Measurements from ENCODE around the gene CENPT. TPM values are rescaled to one million over a fixed set of nuclear protein-coding genes. Genes with fewer than 3 reads are reported as not detected.

Gene CENPT
- total RNA-seq, 1 donor from 2014 or later = 36.2 TPM

- peaks cover 19% of the 10 kb centered on the region for H4K20me1 ChIP-seq (ENCODE audit: low read depth)
- no peaks in the 10 kb centered on the region for H3K9me3 ChIP-seq (ENCODE audit: low read depth)
- no peaks in the 10 kb centered on the region for H3K36me3 ChIP-seq
- no peaks in the 10 kb centered on the region for H3K27me3 Mint-ChIP-seq (ENCODE audit: insufficient read depth, low read depth)
- no peak overlapping the region for H3K27ac Mint-ChIP-seq
- no peak overlapping the region for H3K27ac ChIP-seq
- no peak overlapping the region for H3K4me3 Mint-ChIP-seq
- DNase-seq (ENCODE audit: low spot score) = no peak
- H3K9me3 Mint-ChIP-seq = peaks cover 4% of the 10 kb centered on the region
- H3K4me1 Mint-ChIP-seq = no peaks in the 10 kb centered on the region
- no peaks in the 10 kb centered on the region for H3F3A ChIP-seq (ENCODE audit: low read depth)
- peaks cover 70% of the 10 kb centered on the region for H3K79me2 ChIP-seq (ENCODE audit: low read depth)
- no peak overlapping the region for H3K4me3 ChIP-seq
- peaks cover 18% of the 10 kb centered on the region for H3K36me3 Mint-ChIP-seq
- no peak overlapping the region for H3K9ac ChIP-seq
- H3K4me2 ChIP-seq = no peak overlapping the region
- no peaks in the 10 kb centered on the region for H3K4me1 ChIP-seq
- no peak for TF ChIP-seq EZH2phosphoT487 (IDR thresholded peaks at IDR 0.05)
- no peak for TF ChIP-seq EZH2 (IDR thresholded peaks at IDR 0.05)
- no peak for TF ChIP-seq CTCF (IDR thresholded peaks at IDR 0.05)
- no peak overlapping the region for H2AFZ ChIP-seq (replicated peaks)
- no peaks in the 10 kb centered on the region for H3K27me3 ChIP-seq
These were observed 68.1 kb downstream of the CENPT start for GRCh38 chr16:67779256-67780014.

Small RNA genes within 50 kb of the gene (small RNA-seq; reads per million reads assigned to genes)
- not detected for gene AC040162.2
- gene NRN1L = not detected

Other genes with a start within 250 kb of the CENPT start
- 14.5 and 18.2 TPM in 2 replicates for gene CARMIL2, start 202.5 kb downstream of the CENPT start, total RNA-seq (ENCODE audit: low replicate concordance)
- 11.5 and 31.7 TPM in 2 replicates for gene ACD, start 187.4 kb downstream of the CENPT start, total RNA-seq (ENCODE audit: low replicate concordance)
- gene PARD6A, start 186.7 kb downstream of the CENPT start, total RNA-seq (ENCODE audit: low replicate concordance) = 2.7 and 8.7 TPM in 2 replicates
- gene ENKD1, start 180.9 kb downstream of the CENPT start, total RNA-seq (ENCODE audit: low replicate concordance) = 6.9 and 18.7 TPM in 2 replicates
- gene C16orf86, start 180.9 kb downstream of the CENPT start, total RNA-seq (ENCODE audit: low replicate concordance) = 0.24 and 6.0 TPM in 2 replicates
- gene GFOD2, start 128.4 kb downstream of the CENPT start, total RNA-seq (ENCODE audit: low replicate concordance) = 13.2 and 21.4 TPM in 2 replicates
- 11.4 and 12.3 TPM in 2 replicates for gene RANBP10, start 41.1 kb downstream of the CENPT start, total RNA-seq (ENCODE audit: low replicate concordance)
- gene TSNAXIP1, start 40.8 kb downstream of the CENPT start, total RNA-seq (ENCODE audit: low replicate concordance) = 2.8 and 2.9 TPM in 2 replicates
- gene THAP11, start 5.4 kb downstream of the CENPT start, total RNA-seq (ENCODE audit: low replicate concordance) = 27.3 and 46.5 TPM in 2 replicates
- gene NUTF2, start 760 bp downstream of the CENPT start, total RNA-seq (ENCODE audit: low replicate concordance) = 133 and 221 TPM in 2 replicates
- 32.7 and 54.2 TPM in 2 replicates for gene EDC4, start 25.4 kb upstream of the CENPT start, total RNA-seq (ENCODE audit: low replicate concordance)
- gene NRN1L, start 37.2 kb upstream of the CENPT start, total RNA-seq (ENCODE audit: low replicate concordance) = 0.54 and 2.0 TPM in 2 replicates
- gene PSKH1, start 45.6 kb upstream of the CENPT start, total RNA-seq (ENCODE audit: low replicate concordance) = 13.1 and 30.4 TPM in 2 replicates
- 0.40 and 0.45 TPM in 2 replicates for gene CTRL, start 84.2 kb upstream of the CENPT start, total RNA-seq (ENCODE audit: low replicate concordance)
- gene PSMB10, start 89.2 kb upstream of the CENPT start, total RNA-seq (ENCODE audit: low replicate concordance) = 1.2 and 4.4 TPM in 2 replicates
- gene LCAT, start 96.4 kb upstream of the CENPT start, total RNA-seq (ENCODE audit: low replicate concordance) = 1.5 and 4.9 TPM in 2 replicates
- 8.8 and 21.1 TPM in 2 replicates for gene SLC12A4, start 120.9 kb upstream of the CENPT start, total RNA-seq (ENCODE audit: low replicate concordance)
- 0.19 TPM in 1 of 2 replicates, not detected in the other for gene DPEP3, start 132.8 kb upstream of the CENPT start, total RNA-seq (ENCODE audit: low replicate concordance)
- not detected in 2 replicates for gene DPEP2, start 151.8 kb upstream of the CENPT start, total RNA-seq (ENCODE audit: low replicate concordance)
- gene DPEP2NB, start 168.2 kb upstream of the CENPT start, total RNA-seq (ENCODE audit: low replicate concordance) = not detected in 2 replicates
- gene DDX28, start 175.5 kb upstream of the CENPT start, total RNA-seq (ENCODE audit: low replicate concordance) = 7.3 and 17.0 TPM in 2 replicates
- 22.7 and 22.9 TPM in 2 replicates for gene DUS2, start 175.6 kb upstream of the CENPT start, total RNA-seq (ENCODE audit: low replicate concordance)
- 34.2 and 43.1 TPM in 2 replicates for gene NFATC3, start 237.7 kb upstream of the CENPT start, total RNA-seq (ENCODE audit: low replicate concordance)

All from neural progenitor cell (in vitro differentiated cells).